GM18858 (cell line): ENCODE results near the gene DCXR.

Source experiments
- ATAC-seq: cut with Tn5 transposase; IDR thresholded peaks from one replicate; pipeline ENCODE4 v1.9.1; 2021; ENCODE audit not compliant: unreplicated experiment

Gene DCXR

GRCh38 chr17:82037092-82037888 lies at the start of gene DCXR:
Gene DCXR, minus strand, starts transcription at chr17:82037697. Its CDS starts 15 bp downstream, at chr17:82037682.
- ATAC-seq = peak; percentile 67

GRCh38 chr17:82085931-82086764 lies 48.7 kb upstream of the DCXR start:
- ATAC-seq = no peak

- no peak for ATAC-seq
Measured at GRCh38 chr17:82085031-82085861, 47.7 kb upstream of the DCXR start.

GRCh38 chr17:82084373-82085030 lies 47.0 kb upstream of the DCXR start:
- ATAC-seq = no peak

- ATAC-seq = no peak
Measured at GRCh38 chr17:82083533-82084359, 46.2 kb upstream of the DCXR start.

GRCh38 chr17:82083009-82083408 lies 45.5 kb upstream of the DCXR start:
- no peak for ATAC-seq

- no peak for ATAC-seq
Measured at GRCh38 chr17:82082456-82082855, 45.0 kb upstream of the DCXR start.

GRCh38 chr17:82081966-82082365 lies 44.5 kb upstream of the DCXR start:
- no peak for ATAC-seq

- no peak for ATAC-seq
Measured at GRCh38 chr17:82081546-82081945, 44.0 kb upstream of the DCXR start.

- ATAC-seq = no peak
Measured at GRCh38 chr17:82080789-82081464, 43.4 kb upstream of the DCXR start.

- ATAC-seq = no peak
Measured at GRCh38 chr17:82080048-82080788, 42.7 kb upstream of the DCXR start.

GRCh38 chr17:82079001-82079677 lies 41.6 kb upstream of the DCXR start:
- ATAC-seq = no peak

GRCh38 chr17:82078433-82078832 lies 40.9 kb upstream of the DCXR start:
- no peak for ATAC-seq

GRCh38 chr17:82077617-82078358 lies 40.3 kb upstream of the DCXR start:
- no peak for ATAC-seq

- ATAC-seq = no peak
Measured at GRCh38 chr17:82076785-82077591, 39.5 kb upstream of the DCXR start.

- ATAC-seq = no peak
Measured at GRCh38 chr17:82076018-82076784, 38.7 kb upstream of the DCXR start.
